ENCODE measurements around the gene CYP39A1.

CYP39A1 gene

DNA sequence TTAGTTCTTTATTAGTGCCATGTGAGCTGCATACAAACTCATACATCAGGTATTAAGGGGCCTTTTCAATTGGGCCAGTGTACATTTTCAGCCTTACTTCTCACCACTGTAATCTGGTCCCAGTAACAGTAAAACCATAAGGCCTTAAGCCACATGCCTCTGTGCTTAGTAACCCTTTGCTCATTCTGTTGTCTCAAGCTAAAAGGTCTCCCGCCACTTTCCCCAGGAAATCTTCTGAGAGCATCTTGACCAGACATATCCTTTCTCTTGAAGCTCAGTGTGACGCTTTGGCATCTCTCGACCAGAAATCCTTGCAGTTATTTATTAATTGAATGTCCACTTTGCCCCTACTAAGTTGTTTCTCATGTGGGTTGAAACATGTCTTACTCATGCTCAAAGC lies 68.0 kb downstream of the CYP39A1 start:
- no peak for DNase-seq

DNA sequence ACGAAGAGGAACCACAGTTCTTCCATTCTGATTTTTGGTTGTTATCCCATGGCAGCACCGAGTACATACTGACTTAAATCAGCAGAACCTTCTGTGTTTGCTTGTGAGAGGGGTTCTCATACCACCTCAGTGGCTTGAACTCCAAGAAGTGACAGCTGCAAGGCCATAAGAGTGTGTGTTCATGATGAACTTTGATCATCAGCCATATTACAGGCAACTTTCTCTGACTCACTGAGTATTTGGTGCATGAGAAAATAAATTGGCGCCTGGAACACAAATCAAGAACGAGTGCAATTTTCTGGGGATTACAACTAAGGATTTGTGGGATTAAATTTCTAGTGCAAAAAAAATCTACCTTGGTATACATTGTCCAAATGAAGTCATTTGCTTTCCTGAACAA lies 68.9 kb downstream of the CYP39A1 start:
- DNase-seq = no peak

DNA sequence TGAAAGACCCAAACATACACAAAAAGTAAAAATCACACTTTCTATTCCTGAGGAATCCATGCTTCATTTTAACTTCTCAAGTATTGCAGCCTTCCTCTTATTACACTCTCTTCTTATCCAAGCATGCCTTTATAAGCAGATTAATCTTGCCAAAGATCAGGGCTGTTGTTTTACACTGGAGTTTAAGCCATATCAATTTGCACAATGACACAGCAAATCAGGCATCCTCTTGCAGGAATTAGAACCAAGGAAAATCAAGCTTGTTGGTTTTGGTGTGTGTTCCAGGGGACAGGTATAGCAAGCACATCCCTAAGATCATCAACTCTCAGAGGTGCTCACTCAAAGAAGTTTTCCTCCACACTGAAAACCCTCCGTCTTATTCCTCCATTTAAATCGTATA lies 69.5 kb downstream of the CYP39A1 start:
- no peak for DNase-seq

DNA sequence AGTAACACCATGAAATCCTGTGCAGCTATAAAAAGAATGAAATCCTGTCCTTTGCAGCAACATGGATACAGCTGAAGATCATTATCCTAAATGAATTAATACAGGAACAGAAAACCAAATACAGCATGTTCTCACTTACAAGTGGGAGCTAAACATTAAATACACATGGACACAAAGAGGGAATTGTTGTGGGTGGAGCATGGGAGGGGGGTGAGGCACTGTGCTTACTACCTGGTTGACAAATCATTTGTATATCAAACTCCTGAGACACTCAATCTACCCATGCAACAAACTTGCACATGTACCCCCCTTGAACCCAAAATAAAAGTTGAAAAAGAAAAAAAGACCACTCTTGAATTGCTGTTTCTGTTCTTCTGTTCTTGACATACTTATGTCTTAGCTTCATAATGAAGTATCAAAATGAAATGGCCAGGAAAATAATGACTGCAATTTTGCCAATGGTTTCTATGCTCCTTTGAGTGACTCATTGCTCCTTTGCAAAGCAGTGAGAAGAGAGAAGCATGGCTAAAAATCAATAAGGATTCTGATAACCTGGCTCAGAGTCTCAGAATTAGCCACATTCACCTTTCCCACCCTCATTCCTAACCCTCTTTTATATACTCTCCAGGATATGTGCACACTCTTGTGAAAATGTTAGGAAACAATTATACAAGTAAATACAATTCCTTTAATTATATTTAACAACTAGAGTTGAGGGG lies 71.0 kb downstream of the CYP39A1 start:
- DNase-seq = no peak

DNA sequence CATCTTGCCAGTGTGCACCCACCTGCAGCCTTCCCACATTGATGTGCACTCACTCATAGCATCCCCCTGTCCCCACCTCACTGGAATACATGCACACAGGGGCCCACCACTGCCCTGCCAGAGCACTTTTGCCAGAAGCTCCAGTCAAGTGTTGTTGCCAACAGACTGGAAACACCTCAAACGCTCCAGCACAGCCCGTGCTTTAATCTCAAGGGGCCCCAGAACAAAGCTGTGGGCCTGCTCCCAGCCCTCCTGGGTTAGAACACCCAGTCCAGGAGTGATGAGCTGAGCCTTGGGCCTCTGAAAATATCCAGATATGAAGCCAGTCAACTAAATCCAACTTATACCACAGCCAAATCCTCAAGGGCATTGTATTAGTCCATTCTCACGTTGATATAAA lies 77.1 kb downstream of the CYP39A1 start:
- no peak for DNase-seq

DNA sequence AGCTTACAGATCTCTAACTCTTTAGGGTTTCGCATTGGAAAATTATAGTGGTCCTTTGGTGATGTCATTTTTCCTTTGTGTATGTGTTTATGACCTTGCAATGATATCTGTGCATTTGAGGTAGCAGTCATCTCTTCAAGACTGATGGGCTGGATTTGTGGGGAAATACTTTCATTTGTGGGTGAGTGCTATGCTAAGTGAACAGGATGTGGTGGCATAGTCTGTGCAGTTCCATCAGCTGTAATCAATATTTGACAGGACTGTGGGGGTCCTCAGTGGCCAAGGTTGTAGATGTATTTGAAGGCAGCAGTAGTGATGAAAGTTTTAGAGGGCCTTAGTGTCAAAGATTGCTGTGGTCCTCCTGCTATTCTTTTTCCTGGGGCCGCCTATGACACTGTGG lies 79.5 kb downstream of the CYP39A1 start:
- DNase-seq = no peak

DNA sequence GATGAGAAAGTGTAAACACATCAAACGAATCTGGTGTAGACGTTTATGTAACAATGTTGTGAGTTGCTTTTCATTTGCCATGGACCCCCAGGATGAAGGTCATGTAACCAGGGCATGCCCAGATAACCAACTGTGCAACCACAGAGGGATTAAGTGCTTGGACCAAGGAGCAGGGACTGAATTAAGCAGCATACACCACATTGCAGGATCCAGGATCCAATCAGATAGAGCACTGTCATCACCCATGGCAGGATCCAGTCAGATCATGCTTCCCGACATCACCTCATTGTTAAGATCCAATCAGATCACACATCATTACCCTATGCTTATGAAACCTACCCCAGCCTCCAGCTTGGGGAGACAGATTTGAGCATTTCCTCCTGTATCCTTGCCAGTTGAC lies 87.1 kb downstream of the CYP39A1 start:
- DNase-seq = no peak

DNA sequence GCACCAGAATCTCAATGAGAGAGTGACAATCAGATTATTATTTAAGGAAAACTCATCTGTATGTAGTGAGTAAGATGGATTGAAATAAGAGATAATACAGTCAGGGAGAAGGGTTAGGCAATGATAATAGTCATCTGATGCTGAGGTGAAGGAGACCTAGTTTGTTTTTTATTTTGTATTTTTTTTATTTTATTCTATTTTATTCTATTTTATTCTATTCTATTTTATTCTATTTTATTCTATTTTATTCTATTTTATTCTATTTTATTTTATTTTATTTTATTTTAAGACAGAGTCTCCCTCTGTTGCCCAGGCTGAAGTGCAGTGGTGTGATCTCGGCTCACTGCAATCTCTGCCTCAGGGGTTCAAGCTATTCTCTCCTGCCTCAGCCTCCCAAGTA lies 88.7 kb downstream of the CYP39A1 start:
- DNase-seq = no peak

DNA sequence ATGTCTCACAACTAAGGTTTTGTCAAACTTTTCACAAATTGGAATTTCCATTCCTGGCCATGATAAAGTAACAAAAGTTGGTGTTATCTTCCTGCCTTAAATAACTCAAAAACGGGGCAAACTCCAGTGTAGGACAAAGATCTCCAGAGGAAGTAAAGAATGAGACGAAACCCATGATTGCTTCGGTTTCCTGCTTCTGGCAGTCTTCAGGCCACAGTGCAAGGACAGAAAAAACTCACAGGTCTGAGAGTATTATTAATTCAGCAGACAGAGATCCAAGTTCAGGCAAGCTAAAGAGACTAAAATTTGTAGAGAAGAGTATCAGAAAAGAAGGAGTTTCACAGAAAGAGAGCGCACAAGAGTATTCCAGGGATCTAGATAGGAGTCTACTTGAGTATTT lies 96.6 kb downstream of the CYP39A1 start:
- DNase-seq = no peak

DNA sequence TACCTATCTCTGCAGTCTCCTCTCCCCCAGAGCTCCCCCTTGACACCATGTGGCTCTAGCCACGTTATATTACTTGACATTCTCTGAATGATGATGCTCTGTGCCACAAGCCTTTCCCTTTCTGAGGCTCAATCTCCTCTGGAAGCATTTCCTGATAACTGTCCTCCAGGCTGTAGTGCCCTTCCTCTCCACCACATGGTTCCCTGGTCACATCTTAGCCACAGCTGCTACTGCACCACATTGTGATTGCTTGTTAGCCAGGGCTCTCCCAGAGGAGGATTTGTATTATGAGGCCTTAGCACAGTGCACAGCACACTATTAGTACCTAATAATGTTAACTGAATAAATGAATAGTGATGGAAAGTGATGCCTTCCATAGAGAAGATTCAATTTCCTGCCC lies 97.5 kb downstream of the CYP39A1 start:
- DNase-seq = no peak

DNA sequence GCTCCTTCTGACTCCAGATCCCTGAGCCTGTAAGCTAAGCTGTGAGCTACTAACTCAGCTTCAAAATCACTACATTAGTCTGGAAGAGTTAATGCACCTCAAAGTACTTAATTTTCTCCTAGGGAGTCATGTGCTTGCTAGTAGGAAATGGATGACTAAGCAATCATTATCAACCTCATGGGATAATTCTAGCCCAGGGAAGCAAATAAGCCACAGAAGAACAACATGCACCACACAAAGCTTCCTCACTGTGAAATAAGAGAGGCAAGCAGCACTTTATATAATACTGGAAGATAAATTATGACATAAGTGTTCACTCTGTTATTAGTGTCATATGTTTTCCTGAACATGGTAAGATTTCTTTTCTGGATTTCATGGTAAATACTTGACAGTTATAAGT lies 103.5 kb downstream of the CYP39A1 start:
- no peak for DNase-seq

DNA sequence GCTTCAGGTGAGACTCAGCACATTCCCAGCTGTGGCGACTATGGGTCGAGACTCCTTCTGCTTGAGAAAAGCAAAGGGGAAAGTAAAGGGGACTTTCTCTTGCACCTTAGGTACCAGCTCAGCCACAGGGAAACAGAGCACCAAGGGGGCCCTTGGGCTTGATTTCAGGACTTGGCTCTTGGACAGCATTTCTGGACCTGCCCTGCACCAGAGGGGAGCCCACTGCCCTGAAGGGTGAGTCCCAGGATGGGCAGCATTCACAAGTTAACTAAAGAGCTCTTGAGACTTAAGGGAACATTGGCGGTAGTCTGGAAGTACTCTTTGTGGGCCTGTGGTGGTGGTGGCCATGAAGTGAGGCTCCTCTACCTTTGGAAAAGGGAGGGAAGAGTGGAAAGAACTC lies 111.1 kb downstream of the CYP39A1 start:
- no peak for DNase-seq

DNA sequence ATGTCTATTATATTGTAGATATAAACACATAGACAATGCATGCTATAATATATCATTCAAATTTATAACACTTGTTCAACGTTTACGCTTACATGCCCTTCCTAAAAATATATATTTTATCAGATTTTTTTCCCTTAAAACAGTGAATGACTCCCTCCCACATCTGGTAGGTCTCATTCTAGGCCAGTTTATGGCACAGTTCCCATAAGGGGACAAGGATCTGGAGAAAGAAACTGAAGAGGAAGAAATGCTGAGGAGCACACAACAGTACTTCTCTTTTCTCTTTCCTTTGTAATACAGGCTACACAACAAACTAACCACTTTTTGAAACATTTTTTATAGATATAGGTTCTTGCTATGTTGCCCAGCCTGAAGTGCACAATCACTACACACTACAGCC lies 112.8 kb downstream of the CYP39A1 start:
- DNase-seq = no peak

DNA sequence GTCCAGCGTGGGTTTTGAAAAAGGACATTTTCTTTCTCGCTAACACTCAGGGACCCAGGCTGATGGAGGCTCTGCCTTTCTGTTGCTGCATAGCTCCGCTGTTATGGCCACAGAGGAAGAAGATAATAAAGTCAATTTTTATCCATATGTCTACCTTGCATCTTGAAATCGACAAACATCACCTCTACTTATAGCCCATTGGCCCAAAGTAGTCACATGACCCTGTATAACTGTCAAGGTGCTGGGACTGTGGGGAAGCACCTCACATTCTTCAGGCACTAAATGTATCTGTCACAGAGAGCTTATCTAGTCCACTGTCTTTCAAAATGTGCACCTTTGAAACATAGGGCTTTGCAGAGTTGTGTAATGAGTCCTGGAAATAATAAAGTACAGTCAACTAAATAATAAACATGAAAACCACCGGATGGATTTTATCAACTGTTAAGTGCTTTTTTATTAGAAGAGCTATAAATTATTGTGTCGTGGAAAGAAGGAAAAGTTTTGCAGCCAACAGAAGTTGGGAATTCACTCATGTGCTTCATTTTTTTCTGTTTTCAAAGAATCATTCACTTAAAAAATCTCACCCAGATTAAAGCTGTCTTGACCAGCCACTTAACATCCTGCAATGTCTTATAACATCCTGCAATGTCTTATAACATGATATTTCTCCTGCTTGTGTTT lies 113.7 kb downstream of the CYP39A1 start:
- no peak for DNase-seq

DNA sequence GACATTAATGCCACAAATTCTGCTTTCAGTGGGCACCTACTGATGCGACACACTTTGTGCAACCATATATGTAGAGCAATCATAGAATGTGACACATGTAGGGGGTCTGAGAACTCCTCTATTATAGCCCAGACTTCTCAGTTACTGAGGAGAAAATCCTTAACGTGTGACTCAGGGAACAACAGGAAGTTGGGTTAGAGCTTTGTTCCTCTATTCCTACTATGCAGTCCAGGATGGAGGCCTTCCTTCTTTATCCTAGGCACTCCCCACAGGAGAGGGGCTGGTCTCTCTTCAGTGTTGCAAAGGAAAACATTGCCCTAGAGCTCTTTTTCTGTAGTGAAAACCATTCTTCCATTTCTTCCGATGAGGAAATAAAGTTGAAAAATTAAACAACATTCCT lies 121.7 kb downstream of the CYP39A1 start:
- DNase-seq = no peak

DNA sequence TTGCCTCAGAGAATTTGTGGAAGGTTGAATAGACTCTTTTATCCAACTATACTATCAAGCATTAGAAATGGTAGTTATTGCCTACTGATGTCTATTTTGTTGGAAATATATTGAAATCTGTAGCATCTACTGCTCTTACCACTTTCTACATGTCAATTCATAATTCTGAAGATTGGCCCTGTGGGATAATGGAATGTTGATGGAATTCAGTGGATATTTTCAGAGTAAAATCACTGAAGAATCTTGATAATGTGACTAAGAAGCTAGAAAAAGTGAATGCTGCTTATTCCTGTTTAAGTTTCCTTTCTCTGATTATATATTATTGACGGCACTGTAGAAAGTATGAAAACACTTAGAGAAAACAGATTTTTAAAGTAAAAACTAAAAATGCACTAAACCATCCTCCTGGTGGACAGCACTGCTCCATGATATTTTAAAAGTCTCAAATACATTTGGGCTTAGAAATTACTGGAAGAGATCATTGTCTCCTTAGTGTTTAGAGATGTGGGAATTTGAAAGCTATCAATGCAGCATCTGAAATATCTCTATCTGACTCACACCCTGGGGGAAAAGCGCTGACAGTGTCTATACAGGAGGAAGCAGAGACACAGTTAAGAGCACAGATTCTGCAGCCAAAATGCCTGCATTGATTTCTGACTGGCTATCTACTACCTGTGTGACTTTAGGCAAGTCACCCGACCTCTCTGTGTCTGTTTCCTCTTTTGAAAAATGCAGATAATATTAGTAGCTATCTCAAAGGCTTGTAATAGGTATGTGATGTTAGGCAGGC lies 123.5 kb downstream of the CYP39A1 start:
- DNase-seq = no peak

DNA sequence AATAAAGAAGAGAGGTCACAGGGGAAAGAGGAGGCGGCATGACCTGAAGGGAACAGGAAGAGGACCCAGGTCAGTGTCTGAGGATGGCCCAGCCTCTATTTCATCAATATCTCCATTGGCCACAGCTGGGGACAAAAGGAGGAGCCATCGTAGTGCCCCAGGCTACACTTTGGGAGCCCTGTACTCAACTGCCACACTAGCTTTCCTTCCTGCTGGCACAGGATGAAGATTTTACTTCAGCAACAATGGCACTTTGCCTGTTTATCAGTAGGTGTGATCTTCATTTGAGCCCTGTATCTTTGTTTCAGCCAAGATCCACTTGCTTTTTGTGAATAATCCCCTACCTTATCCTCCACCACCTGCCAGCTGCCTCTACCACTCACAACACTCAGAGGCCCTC lies 126.0 kb downstream of the CYP39A1 start:
- DNase-seq = no peak

DNA sequence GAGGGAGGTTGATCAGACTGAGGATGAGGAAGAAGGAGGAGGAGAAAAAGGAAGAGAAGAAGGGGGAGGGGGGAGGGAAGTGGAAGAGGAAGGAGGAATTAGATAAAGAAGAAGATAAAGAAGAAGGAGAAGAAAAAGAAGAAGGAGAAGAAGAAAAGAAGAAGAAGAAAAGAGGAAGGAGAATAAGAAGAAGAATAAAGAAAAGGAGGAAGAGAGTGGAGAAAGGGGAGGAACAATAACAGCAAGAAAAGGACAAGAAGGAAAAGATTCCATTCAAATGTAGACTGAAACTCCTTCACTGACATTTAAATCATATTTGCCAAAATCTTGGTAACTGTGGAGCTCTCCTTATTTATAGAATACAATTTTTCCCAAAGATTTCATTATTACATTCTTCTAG lies 127.0 kb downstream of the CYP39A1 start:
- no peak for DNase-seq

DNA sequence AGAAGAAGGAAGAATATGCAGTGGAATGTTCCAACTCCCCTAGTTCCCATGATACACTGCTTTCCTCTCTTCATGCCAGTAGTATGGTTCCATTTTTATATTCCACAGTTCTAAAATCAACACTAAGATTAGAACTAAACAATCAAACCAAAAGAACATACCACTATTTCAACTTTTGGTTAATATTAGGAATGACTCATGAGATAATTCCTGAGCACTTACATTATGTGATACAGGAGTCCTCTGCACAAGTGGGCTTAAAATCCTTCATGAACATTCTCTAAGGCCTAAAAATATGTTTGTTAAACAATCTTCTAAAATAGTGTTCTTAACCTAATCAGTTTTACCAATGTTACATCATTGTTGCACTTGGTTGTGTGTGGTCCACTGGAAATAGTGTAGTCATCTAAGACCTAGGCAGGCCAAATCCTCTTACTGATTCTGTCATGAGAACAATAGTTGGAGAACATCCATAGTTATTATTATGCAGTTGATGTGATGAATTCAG lies 131.1 kb downstream of the CYP39A1 start:
- DNase-seq = no peak

DNA sequence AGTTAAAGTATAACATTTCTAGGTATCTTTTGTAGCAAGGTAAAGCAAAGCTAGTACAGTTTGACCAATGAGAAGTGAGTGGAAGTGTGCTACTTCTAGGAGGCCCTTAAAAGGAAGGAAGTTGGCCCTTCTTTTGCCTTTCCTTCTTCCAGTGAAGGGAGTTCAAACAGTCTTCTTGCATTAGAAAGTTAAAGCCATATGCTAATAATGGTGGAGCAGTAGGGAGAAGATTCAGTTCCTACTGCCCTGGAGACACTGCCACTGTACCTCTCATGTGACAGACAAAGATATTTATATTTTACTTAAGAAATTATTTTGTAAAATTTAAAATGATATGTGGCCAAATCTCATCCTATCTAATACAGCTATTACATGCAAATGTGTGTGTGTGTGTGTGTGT lies 135.4 kb downstream of the CYP39A1 start:
- no peak for DNase-seq

DNA sequence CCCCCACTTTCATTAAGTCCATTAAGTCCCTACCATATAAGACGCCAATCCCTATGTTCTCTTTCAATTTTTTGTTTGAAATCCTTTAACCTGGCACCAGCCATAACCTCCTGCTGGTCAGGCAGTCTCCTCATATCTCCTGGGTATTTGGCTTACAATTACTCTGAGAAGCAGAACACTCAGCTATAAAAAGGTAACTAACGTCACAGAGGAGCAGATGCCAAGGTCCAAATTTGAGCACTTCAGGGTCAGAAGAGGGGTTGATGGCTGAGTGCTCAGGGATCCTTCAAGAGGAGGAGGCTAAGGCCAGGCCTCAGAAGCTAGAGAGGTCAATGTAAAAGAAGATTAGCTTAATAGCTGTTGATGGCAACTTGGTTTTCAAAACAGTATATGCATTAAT lies 139.1 kb downstream of the CYP39A1 start:
- no peak for DNase-seq

DNA sequence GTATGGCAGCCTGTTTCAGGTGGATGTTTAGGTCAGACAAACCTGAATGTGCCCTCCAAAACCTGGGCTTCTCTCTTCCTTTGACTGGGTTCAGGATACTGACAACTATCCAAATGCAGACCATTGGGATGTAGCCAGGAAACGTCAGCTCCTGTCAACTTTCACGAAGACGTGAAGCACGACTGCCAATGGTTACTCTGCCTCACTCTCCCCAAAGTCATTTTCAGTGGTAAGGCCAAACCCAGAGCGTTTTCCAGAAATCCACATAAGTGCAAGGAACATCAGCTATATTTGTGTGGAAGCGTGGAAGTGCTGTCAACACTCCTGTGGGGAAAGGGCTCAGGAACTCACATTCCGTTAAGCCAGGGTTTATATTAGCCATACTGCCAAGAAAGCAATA lies 141.3 kb downstream of the CYP39A1 start:
- no peak for DNase-seq

DNA sequence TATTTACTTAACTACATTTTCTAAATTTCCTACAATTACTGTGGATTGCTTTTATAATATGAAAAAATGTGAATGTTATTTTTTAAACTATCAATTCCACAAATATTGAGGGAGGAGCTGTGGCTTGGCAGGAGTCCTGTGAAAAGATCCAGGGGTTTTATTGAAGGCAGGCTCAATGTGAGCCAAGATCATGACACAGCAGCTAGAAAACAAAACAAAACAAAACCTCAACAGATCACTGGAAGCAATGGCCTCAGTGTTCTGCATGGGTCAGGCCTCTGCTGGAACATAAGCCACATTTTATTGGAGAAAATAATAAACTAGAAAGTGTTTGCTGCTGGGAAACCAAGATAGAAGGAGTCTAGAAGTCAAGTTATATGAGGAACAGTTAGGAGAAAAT lies 142.0 kb downstream of the CYP39A1 start:
- no peak for DNase-seq

DNA sequence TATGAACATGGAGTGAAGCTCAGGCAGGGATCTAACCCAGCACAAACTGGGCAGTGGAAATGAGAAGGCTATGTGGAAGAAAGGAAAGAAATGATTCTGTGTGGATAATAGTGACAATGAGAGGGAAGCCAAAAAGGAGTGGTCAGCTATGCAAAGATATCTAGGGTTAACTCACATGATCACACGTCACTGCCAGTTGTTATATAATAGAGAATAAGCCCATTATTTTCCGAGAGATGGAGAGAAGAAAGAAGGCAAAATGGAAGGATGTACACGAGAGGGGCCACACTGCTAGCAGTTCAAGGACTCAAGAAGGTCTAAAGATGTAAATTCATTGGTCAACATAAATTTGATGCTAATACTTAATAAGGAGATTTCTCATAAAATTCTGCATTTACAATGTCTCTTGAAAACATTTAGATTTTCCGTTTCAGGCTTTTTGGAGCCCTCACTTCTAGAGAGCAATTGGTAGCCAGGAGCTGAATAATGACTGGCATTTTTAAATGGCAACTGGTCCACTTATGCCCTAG lies 142.6 kb downstream of the CYP39A1 start:
- no peak for DNase-seq
